GM23248 (cell line): ENCODE results near the gene CD84. TPM values are rescaled to one million over a fixed set of nuclear protein-coding genes. Genes with fewer than 3 reads are reported as not detected.

Experiments
- DNase-seq: peaks from one replicate; pipeline ENCODE4 v3.0.0-alpha.2; 2015
- H2AFZ ChIP-seq: fragments of 200-600 bp; sonication (generic); 2 replicates; pipeline ENCODE4 v1.6.1; 2016; ENCODE audit warnings: antibody characterized with exemption
- H3F3A ChIP-seq: fragments of 200-600 bp; sonication (generic); 2 replicates; pipeline ENCODE4 v1.6.1; 2016; ENCODE audit warnings: mild to moderate bottlenecking, antibody characterized with exemption, mixed run types; ENCODE audit not compliant: insufficient read depth
- H3K27ac ChIP-seq: fragments of 200-600 bp; sonication (generic); 2 replicates; pipeline ENCODE4 v1.5.1; 2016; ENCODE audit warnings: mild to moderate bottlenecking
- H3K27me3 ChIP-seq: fragments of 200-600 bp; sonication (generic); replicated peaks from 2 replicates; pipeline ENCODE4 v1.6.1; 2016; ENCODE audit warnings: mild to moderate bottlenecking; ENCODE audit not compliant: insufficient read depth
- H3K36me3 ChIP-seq: fragments of 200-600 bp; sonication (generic); 2 replicates; pipeline ENCODE4 v1.6.1; 2016; ENCODE audit warnings: low read depth, mild to moderate bottlenecking
- H3K4me1 ChIP-seq: fragments of 200-600 bp; sonication (generic); 2 replicates; pipeline ENCODE4 v1.6.1; 2016; ENCODE audit warnings: mild to moderate bottlenecking; ENCODE audit not compliant: insufficient read depth
- H3K4me2 ChIP-seq: fragments of 200-600 bp; sonication (generic); one replicate; pipeline ENCODE4 v1.6.1; 2016; ENCODE audit warnings: mild to moderate bottlenecking; ENCODE audit not compliant: unreplicated experiment
- H3K4me3 ChIP-seq: fragments of 200-600 bp; sonication (generic); 2 replicates; pipeline ENCODE4 v1.5.1; 2016; ENCODE audit warnings: mild to moderate bottlenecking
- H3K79me2 ChIP-seq: fragments of 200-600 bp; sonication (generic); 2 replicates; pipeline ENCODE4 v1.6.1; 2016; ENCODE audit warnings: mild to moderate bottlenecking; ENCODE audit not compliant: insufficient read depth
- H3K9ac ChIP-seq: fragments of 200-600 bp; sonication (generic); 2 replicates; pipeline ENCODE4 v1.6.1; 2016; ENCODE audit warnings: mild to moderate bottlenecking
- H3K9me2 ChIP-seq: fragments of 200-600 bp; sonication (generic); 2 replicates; pipeline ENCODE4 v1.6.1; 2016; ENCODE audit warnings: mixed run types, mild to moderate bottlenecking, moderate library complexity; ENCODE audit not compliant: insufficient read depth
- H3K9me3 ChIP-seq: fragments of 200-600 bp; sonication (generic); one replicate; pipeline ENCODE4 v1.6.1; 2017; ENCODE audit warnings: low read depth
- H4K20me1 ChIP-seq: fragments of 200-600 bp; sonication (generic); 2 replicates; pipeline ENCODE4 v1.6.0; 2016; ENCODE audit not compliant: insufficient read depth
- EZH2 ChIP-seq: fragments of 200-600 bp; sonication (generic); IDR thresholded peaks from 2 replicates; pipeline ENCODE4 v1.6.1; 2018; ENCODE audit warnings: antibody characterized with exemption, mild to moderate bottlenecking; ENCODE audit not compliant: insufficient read depth, poor library complexity, severe bottlenecking
- EZH2phosphoT487 ChIP-seq: fragments of 200-600 bp; sonication (generic); IDR thresholded peaks from 2 replicates; pipeline ENCODE4 v1.6.1; 2018; ENCODE audit warnings: antibody characterized with exemption, moderate library complexity, mild to moderate bottlenecking, low read depth; ENCODE audit not compliant: insufficient read depth
- WGBS, 2 experiments: methylation state at CpG; one replicate each; pipeline ENCODE4 v1.1.6; 2015 to 2017; ENCODE audit warnings: low lambda C conversion rate in 2 of 2, low coverage in 1 of 2; ENCODE audit errors: missing lambda C conversion rate in 2 of 2; 5-methylcytosine and 5-hydroxymethylcytosine counted together
- in situ Hi-C: fragments of 300-500 bp; cut with MboI; formaldehyde crosslinking; loops from 2 replicates; pipeline ENCODE4 v1.15.0; 2020
- polyA plus RNA-seq: library from polyadenylated mRNA; unstranded; fragments of >200 nt; fragmentation: Nextera tagmentation; extraction: Ambion mirVana; gene quantifications from 2 replicates; pipeline ENCODE4 v1.2.1, GENCODE V29; 2016
- total RNA-seq: library from RNA; depleted of rRNA; stranded (reverse); fragments of >200 nt; shearing (Covaris generic); gene quantifications from 2 replicates; pipeline ENCODE4 v1.2.3, GENCODE V29; 2014

CD84 gene
- total and polyA plus RNA-seq, 2 experiments from 2014 or later = not detected

- Histone ChIP-seq H3K9ac (no peak overlapping the region), H3K36me3 (no peaks in the 10 kb centered on the region), H3K4me1 (no peaks in the 10 kb centered on the region), H3K27me3 (no peaks in the 10 kb centered on the region), H3K79me2 (no peaks in the 10 kb centered on the region), H3K9me2 (no peaks in the 10 kb centered on the region), H3K27ac (no peak overlapping the region), H2AFZ (no peak overlapping the region), H3K9me3 (no peaks in the 10 kb centered on the region), H3F3A (no peaks in the 10 kb centered on the region), H4K20me1 (no peaks in the 10 kb centered on the region), H3K4me2 (no peak overlapping the region), H3K4me3 (no peak overlapping the region)
- no peak for DNase-seq
- no peak for TF ChIP-seq EZH2phosphoT487
- TF ChIP-seq EZH2 = no peak
- in situ Hi-C loops = no loop called here
- WGBS, 2 experiments = 3 to 5% methylated on average over 1 of the region's 1 CpG
Observed at GRCh38 chr1:160541622-160542302, 37.5 kb downstream of the CD84 start.

DNA sequence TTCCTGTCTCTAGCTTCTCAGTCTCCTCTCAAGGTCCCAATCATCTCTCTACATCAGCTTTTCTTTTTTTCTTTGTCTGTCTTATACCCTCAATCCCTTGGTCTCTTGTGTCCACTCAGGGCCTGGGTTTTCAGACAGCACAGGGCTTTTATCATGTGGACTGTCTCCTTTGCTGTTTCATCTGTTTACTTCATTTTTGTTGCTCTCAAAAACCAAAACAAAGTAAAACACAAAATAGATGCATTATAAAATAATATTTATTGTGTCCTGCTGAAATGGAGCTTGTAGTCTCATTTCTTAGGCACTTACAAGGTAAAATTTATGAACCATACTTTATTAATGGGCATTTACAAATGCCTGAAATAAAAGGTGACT is 38.5 kb downstream of the CD84 start:
- in situ Hi-C loops = no loop called here
- H3K36me3 ChIP-seq = no peaks in the 10 kb centered on the region
- no peak for TF ChIP-seq EZH2phosphoT487
- no peak for TF ChIP-seq EZH2

DNA sequence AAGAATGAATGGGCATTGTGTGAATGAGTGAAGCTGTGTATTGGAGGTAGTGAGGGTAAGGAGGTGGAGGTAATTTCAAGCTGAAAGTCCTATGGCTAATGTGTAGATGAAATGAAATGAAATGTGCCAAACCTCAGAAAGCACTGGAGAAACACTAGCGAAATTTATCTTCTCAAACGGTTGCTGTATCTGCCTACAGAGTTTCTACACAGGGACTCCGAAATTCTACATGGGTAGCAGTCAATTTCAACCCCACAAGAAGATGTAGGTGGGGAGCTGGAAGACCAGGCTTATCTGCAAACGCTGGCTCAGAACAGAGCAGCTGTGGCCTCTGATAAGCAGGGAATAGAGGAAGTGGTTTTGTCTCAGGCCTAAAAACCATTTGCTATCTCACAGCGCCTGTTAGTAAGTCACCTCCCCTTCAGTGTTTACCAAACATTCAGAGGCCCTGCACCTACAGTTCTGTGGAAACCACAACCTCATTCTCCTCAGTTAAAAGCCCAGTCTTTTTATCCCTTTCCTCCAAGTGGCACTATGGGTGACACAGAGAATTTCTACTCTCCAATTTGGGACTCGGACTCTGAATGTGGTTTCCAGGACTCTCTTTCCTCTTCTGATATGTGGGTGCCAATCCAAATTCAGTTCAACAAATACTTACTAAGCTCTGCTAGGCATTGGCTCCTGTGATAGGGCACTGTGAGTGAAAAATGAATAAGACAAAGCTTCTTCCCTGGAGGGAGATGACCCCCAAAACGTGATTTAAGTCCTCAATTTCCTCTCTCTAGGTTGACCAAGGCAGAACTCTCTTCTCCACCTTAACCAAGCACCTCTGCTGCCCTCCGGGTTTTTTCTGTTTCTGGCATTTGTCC is 39.1 kb downstream of the CD84 start:
- TF ChIP-seq EZH2 (no peak), EZH2phosphoT487 (no peak)
- H3F3A ChIP-seq = no peaks in the 10 kb centered on the region
- H3K27ac ChIP-seq = no peak overlapping the region
- H4K20me1 ChIP-seq = no peaks in the 10 kb centered on the region
- no peak overlapping the region for H3K4me3 ChIP-seq
- no peaks in the 10 kb centered on the region for H3K27me3 ChIP-seq
- no peaks in the 10 kb centered on the region for H3K36me3 ChIP-seq
- in situ Hi-C loops = no loop called here
- no peaks in the 10 kb centered on the region for H3K9me2 ChIP-seq
- no peak overlapping the region for H3K9ac ChIP-seq
- no peak overlapping the region for H2AFZ ChIP-seq
- no peaks in the 10 kb centered on the region for H3K4me1 ChIP-seq
- 10 to 14% methylated on average over 8 of the region's 8 CpGs for WGBS, 2 experiments
- no peaks in the 10 kb centered on the region for H3K79me2 ChIP-seq
- H3K4me2 ChIP-seq = no peak overlapping the region
- H3K9me3 ChIP-seq = no peaks in the 10 kb centered on the region
- no peak for DNase-seq

More for the DNA sequence above, 38.5 kb downstream of the CD84 start:
- DNase-seq = no peak
- H3K4me1 ChIP-seq = no peaks in the 10 kb centered on the region
- H3K27ac ChIP-seq = no peak overlapping the region
- no peaks in the 10 kb centered on the region for H4K20me1 ChIP-seq
- H3K9me3 ChIP-seq = no peaks in the 10 kb centered on the region
- no peak overlapping the region for H3K4me2 ChIP-seq
- H3K4me3 ChIP-seq = no peak overlapping the region
- no peaks in the 10 kb centered on the region for H3F3A ChIP-seq
- no peak overlapping the region for H3K9ac ChIP-seq
- H3K79me2 ChIP-seq = no peaks in the 10 kb centered on the region
- H3K9me2 ChIP-seq = no peaks in the 10 kb centered on the region
- no peak overlapping the region for H2AFZ ChIP-seq
- H3K27me3 ChIP-seq = no peaks in the 10 kb centered on the region

GRCh38 chr1:160539684-160539989 is 39.7 kb downstream of the CD84 start:
- in situ Hi-C loops = no loop called here
- Histone ChIP-seq H3K79me2 (no peaks in the 10 kb centered on the region), H3F3A (no peaks in the 10 kb centered on the region), H3K9me2 (no peaks in the 10 kb centered on the region), H3K4me1 (no peaks in the 10 kb centered on the region), H4K20me1 (no peaks in the 10 kb centered on the region), H2AFZ (no peak overlapping the region), H3K27me3 (no peaks in the 10 kb centered on the region), H3K9me3 (no peaks in the 10 kb centered on the region), H3K36me3 (no peaks in the 10 kb centered on the region), H3K4me2 (no peak overlapping the region), H3K27ac (no peak overlapping the region), H3K9ac (no peak overlapping the region), H3K4me3 (no peak overlapping the region)
- 46 to 49% methylated on average over 6 of the region's 6 CpGs for WGBS, 2 experiments
- TF ChIP-seq EZH2phosphoT487 = no peak
- TF ChIP-seq EZH2 = no peak
- no peak for DNase-seq
